K562 (cell line): ENCODE results near the gene ECPAS. TPM values are rescaled to one million over a fixed set of nuclear protein-coding genes. Genes with fewer than 3 reads are reported as not detected.

Experiments
- CC2D1A ChIP-seq: fragments of 450-650 bp; IDR thresholded peaks from 2 replicates; pipeline ENCODE4 v1.6.1; 2017; ENCODE audit warnings: mild to moderate bottlenecking
- CEBPB ChIP-seq: fragments of 450-650 bp; IDR thresholded peaks from 2 replicates; pipeline ENCODE4 v1.6.1; 2016; ENCODE audit warnings: missing genetic modification characterization, missing compliant biosample characterization
- FOXM1 ChIP-seq, 2 experiments: fragments of 450-650 bp in 1 of 2; sonication (generic) in 1 of 2; formaldehyde crosslinking in 1 of 2; IDR thresholded peaks; 2 replicates each; pipeline versions ENCODE4 v1.6.1 to v1.9.0; 2017 to 2022; ENCODE audit warnings: low read depth in 2 of 2, mild to moderate bottlenecking in 2 of 2, missing genetic modification reagents in 1 of 2, moderate library complexity in 1 of 2
- HLTF ChIP-seq: fragments of 450-650 bp; IDR thresholded peaks from 2 replicates; pipeline ENCODE4 v1.6.1; 2016
- NCOR1 ChIP-seq: fragments of 450-650 bp; IDR thresholded peaks from 2 replicates; pipeline ENCODE4 v1.6.1; 2016; ENCODE audit warnings: mild to moderate bottlenecking, moderate library complexity
- NFIC ChIP-seq: fragments of 450-650 bp; IDR thresholded peaks from 2 replicates; pipeline ENCODE4 v1.6.1; 2017; ENCODE audit warnings: mild to moderate bottlenecking, inconsistent platforms
- NUFIP1 ChIP-seq: fragments of 450-650 bp; IDR thresholded peaks from 2 replicates; pipeline ENCODE4 v1.6.1; 2018; ENCODE audit not compliant: partially characterized antibody
- PTRF ChIP-seq: fragments of 450-650 bp; IDR thresholded peaks from 2 replicates; pipeline ENCODE4 v1.6.1; 2016; ENCODE audit warnings: mild to moderate bottlenecking, missing genetic modification characterization, missing compliant biosample characterization
- TAF7 ChIP-seq: fragments of 450-650 bp; IDR thresholded peaks from 2 replicates; pipeline ENCODE4 v1.6.1; 2016; ENCODE audit warnings: missing genetic modification characterization, missing compliant biosample characterization
- TAL1 ChIP-seq: fragments of 450-650 bp; IDR thresholded peaks from 2 replicates; pipeline ENCODE4 v1.6.1; 2016; ENCODE audit warnings: mild to moderate bottlenecking
- TBP ChIP-seq: optimal IDR thresholded peaks from 2 replicates; pipeline ENCODE3; 2011; ENCODE audit warnings: low read depth, low read length, improper control_type of control experiment
- U2AF1 ChIP-seq: fragments of 200-400 bp; formaldehyde crosslinking; optimal IDR thresholded peaks from 2 replicates; pipeline ENCODE3; 2017; ENCODE audit warnings: mild to moderate bottlenecking, low read depth, low read length, moderate library complexity
- U2AF2 ChIP-seq: fragments of 200-400 bp; formaldehyde crosslinking; optimal IDR thresholded peaks from 2 replicates; pipeline ENCODE3; 2017; ENCODE audit warnings: low read depth, mild to moderate bottlenecking, low read length
- XRCC5 ChIP-seq: fragments of 200-400 bp; formaldehyde crosslinking; IDR thresholded peaks from 2 replicates; pipeline ENCODE4 v1.6.1; 2017; ENCODE audit warnings: low read depth, mild to moderate bottlenecking, low read length
- ZNF23 ChIP-seq: fragments of 250-450 bp; sonication (Bioruptor Pico); IDR thresholded peaks from 2 replicates; pipeline ENCODE4 v1.4.0; 2020; ENCODE audit warnings: mild to moderate bottlenecking
- ZNF41 ChIP-seq: fragments of 250-450 bp; sonication (Bioruptor Pico); conservative IDR thresholded peaks from 2 replicates; pipeline ENCODE4 v1.4.0; 2020; ENCODE audit warnings: mild to moderate bottlenecking
- polyA plus RNA-seq, 8 experiments: library from polyadenylated mRNA; depleted of rRNA in 4 of 8; stranded (reverse) in 5 of 8; unstranded in 3 of 8; fragments of >200 nt; fragmentation: Nextera tagmentation in 2 of 8; fragmentation: Illumina TruSeq in 1 of 8; extraction: Ambion mirVana in 2 of 8; extraction: Trizol in 1 of 8; gene quantifications; 2 replicates each; pipeline versions ENCODE4 v1.2.1 to v1.2.3, GENCODE V29; 2011 to 2014; ENCODE audit warnings: inconsistent platforms in 1 of 8, missing spikeins in 1 of 8
- total RNA-seq, 7 experiments: library from RNA; depleted of rRNA in 6 of 7; stranded (reverse); fragments of >200 nt in 6 of 7; fragmentation: Illumina TruSeq in 2 of 7; extraction: Trizol in 2 of 7; gene quantifications; 2 replicates each; pipeline versions ENCODE4 v1.2.1 to v1.2.3, GENCODE V29; 2011 to 2021; ENCODE audit warnings: low replicate concordance in 1 of 7
- TF ChIP-seq, protein P1 (sequence below): fragments of 250-450 bp; sonication (Bioruptor Pico); IDR thresholded peaks from 2 replicates; pipeline ENCODE4 v1.8.0; 2022; ENCODE audit warnings: inconsistent platforms
- TF ChIP-seq, protein P2 (sequence below): fragments of 450-650 bp; formaldehyde crosslinking; IDR thresholded peaks from 2 replicates; pipeline ENCODE4 v1.4.0; 2022; ENCODE audit warnings: mild to moderate bottlenecking, moderate library complexity
- TF ChIP-seq, protein P3 (sequence below): fragments of 250-450 bp; sonication (Bioruptor Pico); IDR thresholded peaks from 2 replicates; pipeline ENCODE4 v1.8.0; 2021; ENCODE audit warnings: borderline replicate concordance, mild to moderate bottlenecking, moderate library complexity; ENCODE audit not compliant: poor library complexity, severe bottlenecking
- TF ChIP-seq, protein P4 (sequence below): fragments of 450-650 bp; IDR thresholded peaks from 2 replicates; pipeline ENCODE4 v1.6.1; 2018; ENCODE audit not compliant: partially characterized antibody
- TF ChIP-seq, protein P5 (sequence below): fragments of 450-650 bp; IDR thresholded peaks from 2 replicates; pipeline ENCODE4 v1.6.1; 2018; ENCODE audit warnings: mild to moderate bottlenecking, low read depth; ENCODE audit not compliant: partially characterized antibody

Gene ECPAS
- total and polyA plus RNA-seq, 9 of the 15 experiments (the other 6 are each of a cell fraction or from before 2014, with no cell fraction given): 14.5 to 90.9 (median 75.7) TPM

DNA sequence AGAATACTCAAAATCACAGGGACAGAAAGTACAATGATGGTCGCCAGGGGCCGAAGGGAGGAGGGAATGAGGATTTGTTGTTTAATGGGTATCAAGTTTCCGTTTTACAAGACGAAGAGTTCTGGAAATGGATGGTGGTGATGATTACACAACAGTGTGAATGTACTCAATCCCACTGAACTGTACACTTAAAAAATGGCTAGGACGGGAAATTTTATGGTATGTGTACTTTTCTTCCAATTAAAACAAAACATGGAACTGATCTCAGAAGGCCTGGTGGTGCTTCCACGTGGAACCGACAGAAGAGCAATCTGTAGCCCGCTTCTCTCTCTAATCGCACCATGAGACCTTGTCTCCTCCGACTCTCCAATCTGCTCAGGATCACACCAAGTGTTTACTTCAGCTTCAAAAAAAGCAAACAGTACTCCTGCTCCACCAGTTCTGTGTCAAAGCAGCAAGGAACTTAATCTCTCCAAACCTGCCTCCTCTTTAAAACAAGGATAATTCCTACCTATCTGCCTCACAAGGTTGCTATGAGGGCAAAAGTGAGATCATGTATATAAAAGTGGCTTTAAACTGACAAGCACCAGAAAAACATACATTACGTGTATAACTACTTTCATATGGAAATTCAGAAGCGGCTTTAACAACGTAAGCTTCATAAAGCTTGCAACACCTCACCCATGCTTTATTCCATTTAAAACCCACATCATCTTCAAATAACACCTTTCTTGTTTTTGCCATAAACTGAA is 2.1 kb downstream of the ECPAS start (continued):
- TF ChIP-seq, protein P1, sequence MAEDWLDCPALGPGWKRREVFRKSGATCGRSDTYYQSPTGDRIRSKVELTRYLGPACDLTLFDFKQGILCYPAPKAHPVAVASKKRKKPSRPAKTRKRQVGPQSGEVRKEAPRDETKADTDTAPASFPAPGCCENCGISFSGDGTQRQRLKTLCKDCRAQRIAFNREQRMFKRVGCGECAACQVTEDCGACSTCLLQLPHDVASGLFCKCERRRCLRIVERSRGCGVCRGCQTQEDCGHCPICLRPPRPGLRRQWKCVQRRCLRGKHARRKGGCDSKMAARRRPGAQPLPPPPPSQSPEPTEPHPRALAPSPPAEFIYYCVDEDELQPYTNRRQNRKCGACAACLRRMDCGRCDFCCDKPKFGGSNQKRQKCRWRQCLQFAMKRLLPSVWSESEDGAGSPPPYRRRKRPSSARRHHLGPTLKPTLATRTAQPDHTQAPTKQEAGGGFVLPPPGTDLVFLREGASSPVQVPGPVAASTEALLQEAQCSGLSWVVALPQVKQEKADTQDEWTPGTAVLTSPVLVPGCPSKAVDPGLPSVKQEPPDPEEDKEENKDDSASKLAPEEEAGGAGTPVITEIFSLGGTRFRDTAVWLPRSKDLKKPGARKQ (CRISPR knock-in tag): no peak
- TF ChIP-seq PTRF: no peak
- TF ChIP-seq TAF7 (tag): no peak
- no peak for TF ChIP-seq TBP
- no peak for TF ChIP-seq U2AF2
- 0 out of 2 replicates have a peak, but pooled peaks have one; percentile 7 for TF ChIP-seq NFIC
- no peak for TF ChIP-seq ZNF41
- TF ChIP-seq, protein P2, sequence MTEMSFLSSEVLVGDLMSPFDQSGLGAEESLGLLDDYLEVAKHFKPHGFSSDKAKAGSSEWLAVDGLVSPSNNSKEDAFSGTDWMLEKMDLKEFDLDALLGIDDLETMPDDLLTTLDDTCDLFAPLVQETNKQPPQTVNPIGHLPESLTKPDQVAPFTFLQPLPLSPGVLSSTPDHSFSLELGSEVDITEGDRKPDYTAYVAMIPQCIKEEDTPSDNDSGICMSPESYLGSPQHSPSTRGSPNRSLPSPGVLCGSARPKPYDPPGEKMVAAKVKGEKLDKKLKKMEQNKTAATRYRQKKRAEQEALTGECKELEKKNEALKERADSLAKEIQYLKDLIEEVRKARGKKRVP (CRISPR knock-in tag): no peak
- TF ChIP-seq, protein P3, sequence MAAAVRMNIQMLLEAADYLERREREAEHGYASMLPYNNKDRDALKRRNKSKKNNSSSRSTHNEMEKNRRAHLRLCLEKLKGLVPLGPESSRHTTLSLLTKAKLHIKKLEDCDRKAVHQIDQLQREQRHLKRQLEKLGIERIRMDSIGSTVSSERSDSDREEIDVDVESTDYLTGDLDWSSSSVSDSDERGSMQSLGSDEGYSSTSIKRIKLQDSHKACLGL (CRISPR knock-in tag): no peak
- no peak for TF ChIP-seq HLTF
- peak; percentile 87 for TF ChIP-seq CEBPB
- TF ChIP-seq U2AF1: no peak
- no peak for TF ChIP-seq NCOR1
- TF ChIP-seq, protein P4, sequence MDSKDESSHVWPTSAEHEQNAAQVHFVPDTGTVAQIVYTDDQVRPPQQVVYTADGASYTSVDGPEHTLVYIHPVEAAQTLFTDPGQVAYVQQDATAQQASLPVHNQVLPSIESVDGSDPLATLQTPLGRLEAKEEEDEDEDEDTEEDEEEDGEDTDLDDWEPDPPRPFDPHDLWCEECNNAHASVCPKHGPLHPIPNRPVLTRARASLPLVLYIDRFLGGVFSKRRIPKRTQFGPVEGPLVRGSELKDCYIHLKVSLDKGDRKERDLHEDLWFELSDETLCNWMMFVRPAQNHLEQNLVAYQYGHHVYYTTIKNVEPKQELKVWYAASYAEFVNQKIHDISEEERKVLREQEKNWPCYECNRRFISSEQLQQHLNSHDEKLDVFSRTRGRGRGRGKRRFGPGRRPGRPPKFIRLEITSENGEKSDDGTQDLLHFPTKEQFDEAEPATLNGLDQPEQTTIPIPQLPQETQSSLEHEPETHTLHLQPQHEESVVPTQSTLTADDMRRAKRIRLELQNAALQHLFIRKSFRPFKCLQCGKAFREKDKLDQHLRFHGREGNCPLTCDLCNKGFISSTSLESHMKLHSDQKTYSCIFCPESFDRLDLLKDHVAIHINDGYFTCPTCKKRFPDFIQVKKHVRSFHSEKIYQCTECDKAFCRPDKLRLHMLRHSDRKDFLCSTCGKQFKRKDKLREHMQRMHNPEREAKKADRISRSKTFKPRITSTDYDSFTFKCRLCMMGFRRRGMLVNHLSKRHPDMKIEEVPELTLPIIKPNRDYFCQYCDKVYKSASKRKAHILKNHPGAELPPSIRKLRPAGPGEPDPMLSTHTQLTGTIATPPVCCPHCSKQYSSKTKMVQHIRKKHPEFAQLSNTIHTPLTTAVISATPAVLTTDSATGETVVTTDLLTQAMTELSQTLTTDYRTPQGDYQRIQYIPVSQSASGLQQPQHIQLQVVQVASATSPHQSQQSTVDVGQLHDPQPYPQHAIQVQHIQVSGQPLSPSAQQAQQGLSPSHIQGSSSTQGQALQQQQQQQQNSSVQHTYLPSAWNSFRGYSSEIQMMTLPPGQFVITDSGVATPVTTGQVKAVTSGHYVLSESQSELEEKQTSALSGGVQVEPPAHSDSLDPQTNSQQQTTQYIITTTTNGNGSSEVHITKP: no peak
- TF ChIP-seq FOXM1 (IDR thresholded peaks at IDR 0.05; ENCODE audit: low read depth): no peak
- TF ChIP-seq FOXM1 (CRISPR knock-in tag; IDR thresholded peaks at IDR 0.05; ENCODE audit: low read depth): no peak
- TF ChIP-seq NUFIP1: no peak
- no peak for TF ChIP-seq XRCC5
- TF ChIP-seq ZNF23 (CRISPR knock-in tag): no peak
- no peak for TF ChIP-seq TAL1
- TF ChIP-seq, protein P5, sequence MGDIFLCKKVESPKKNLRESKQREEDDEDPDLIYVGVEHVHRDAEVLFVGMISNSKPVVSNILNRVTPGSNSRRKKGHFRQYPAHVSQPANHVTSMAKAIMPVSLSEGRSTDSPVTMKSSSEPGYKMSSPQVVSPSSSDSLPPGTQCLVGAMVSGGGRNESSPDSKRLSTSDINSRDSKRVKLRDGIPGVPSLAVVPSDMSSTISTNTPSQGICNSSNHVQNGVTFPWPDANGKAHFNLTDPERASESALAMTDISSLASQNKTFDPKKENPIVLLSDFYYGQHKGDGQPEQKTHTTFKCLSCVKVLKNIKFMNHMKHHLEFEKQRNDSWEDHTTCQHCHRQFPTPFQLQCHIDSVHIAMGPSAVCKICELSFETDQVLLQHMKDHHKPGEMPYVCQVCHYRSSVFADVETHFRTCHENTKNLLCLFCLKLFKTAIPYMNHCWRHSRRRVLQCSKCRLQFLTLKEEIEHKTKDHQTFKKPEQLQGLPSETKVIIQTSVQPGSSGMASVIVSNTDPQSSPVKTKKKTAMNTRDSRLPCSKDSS: no peak
- TF ChIP-seq CC2D1A: no peak
